ENCODE measurements around the gene BBS5.

GRCh38 chr2:169476459-169476858, 2.8 kb upstream of the BBS5 start:
- TF ChIP-seq CTCF (conservative IDR thresholded peaks at IDR 0.05 in 1 of 2, IDR thresholded peaks at IDR 0.05 in 1 of 2; ENCODE audit: extremely low read depth in 1 of 2, insufficient read depth in 1 of 2, low read depth in 1 of 2, low read length in 2 of 2) (no peak), EZH2 (IDR thresholded peaks at IDR 0.05; ENCODE audit: borderline replicate concordance, low read length) (no peak)
